ENCODE measurements around the gene ZNF423. TPM values are rescaled to one million over a fixed set of nuclear protein-coding genes. Genes with fewer than 3 reads are reported as not detected.

Gene ZNF423
- total RNA-seq, 3 donors from 2014 or later (not counting 1 experiment from before 2014, with no cell fraction given) = not detected

- ATAC-seq = no peak
- H3K4me3 Mint-ChIP-seq = no peak overlapping the region
- no peak overlapping the region for H3K27ac Mint-ChIP-seq
Measured at GRCh38 chr16:49717689-49718088, 138.2 kb downstream of the ZNF423 start.

GRCh38 chr16:49716339-49716934 lies 139.5 kb downstream of the ZNF423 start:
- Mint-ChIP-seq H3K4me3 (no peak overlapping the region), H3K9me3 (no peaks in the 10 kb centered on the region), H3K4me1 (no peaks in the 10 kb centered on the region), H3K36me3 (no peaks in the 10 kb centered on the region), H3K27me3 (ENCODE audit: low read depth in 2 of 2) (peaks cover 0 to 2% of the 10 kb centered on the region in 2 donors), H3K27ac (no peak overlapping the region)
- ATAC-seq (no peak), DNase-seq (no peak)
- no peak for TF ChIP-seq CTCF (IDR thresholded peaks at IDR 0.05)
- WGBS (ENCODE audit: insufficient coverage) = 95% methylated on average over 12 of the region's 12 CpGs
- Histone ChIP-seq H3K27ac (ENCODE audit: low read length) (no peak overlapping the region), H3K36me3 (ENCODE audit: control insufficient read depth, insufficient read depth, low read length) (no peaks in the 10 kb centered on the region), H3K4me3 (ENCODE audit: low read length) (no peak overlapping the region), H3K27me3 (ENCODE audit: control insufficient read depth, insufficient read depth, low read length) (no peaks in the 10 kb centered on the region), H3K4me1 (ENCODE audit: control insufficient read depth, insufficient read depth, low read length) (no peaks in the 10 kb centered on the region), H3K9me3 (ENCODE audit: control insufficient read depth, insufficient read depth, low read length) (no peaks in the 10 kb centered on the region)
- intact Hi-C loops (cut with micrococcal nuclease) = no loop called here

More at GRCh38 chr16:49717689-49718088, 138.2 kb downstream of the ZNF423 start:
- Mint-ChIP-seq H3K27me3 (ENCODE audit: low read depth in 2 of 2) (peaks cover 0 to 2% of the 10 kb centered on the region in 2 donors), H3K36me3 (no peaks in the 10 kb centered on the region), H3K4me1 (no peaks in the 10 kb centered on the region), H3K9me3 (no peaks in the 10 kb centered on the region)
- Histone ChIP-seq H3K9me3 (ENCODE audit: control insufficient read depth, insufficient read depth, low read length) (no peaks in the 10 kb centered on the region), H3K36me3 (ENCODE audit: control insufficient read depth, insufficient read depth, low read length) (no peaks in the 10 kb centered on the region), H3K27me3 (ENCODE audit: control insufficient read depth, insufficient read depth, low read length) (no peaks in the 10 kb centered on the region), H3K27ac (ENCODE audit: low read length) (no peak overlapping the region), H3K4me3 (ENCODE audit: low read length) (no peak overlapping the region), H3K4me1 (ENCODE audit: control insufficient read depth, insufficient read depth, low read length) (no peaks in the 10 kb centered on the region)
- 91% methylated on average over 4 of the region's 4 CpGs for WGBS (ENCODE audit: insufficient coverage)
- DNase-seq = no peak
- TF ChIP-seq CTCF (IDR thresholded peaks at IDR 0.05) = no peak
- intact Hi-C loops (cut with micrococcal nuclease) = no loop called here

DNA sequence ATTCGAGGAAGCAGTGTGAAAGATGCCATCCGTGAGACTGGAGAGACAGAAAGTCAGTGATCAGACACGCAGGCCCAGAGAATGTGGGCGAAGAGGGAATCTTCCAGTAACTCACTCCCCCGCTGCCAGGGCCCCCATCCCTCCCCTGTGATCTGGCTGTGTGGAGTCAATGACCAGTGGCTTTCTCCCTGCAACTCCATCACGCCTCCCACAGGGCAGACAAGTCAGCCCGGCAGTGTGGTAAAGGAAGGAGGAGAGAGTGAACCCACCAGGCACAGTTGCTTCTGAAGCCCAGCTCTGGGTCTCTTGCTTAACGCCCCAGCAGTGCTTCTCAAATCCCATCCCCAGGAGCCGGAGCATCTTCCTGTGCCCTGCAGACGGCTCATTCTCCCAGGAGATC lies 142.1 kb downstream of the ZNF423 start:
- H3K9me3 Mint-ChIP-seq = no peaks in the 10 kb centered on the region
- no peaks in the 10 kb centered on the region for H3K36me3 Mint-ChIP-seq
- Histone ChIP-seq H3K9me3 (ENCODE audit: control insufficient read depth, insufficient read depth, low read length) (no peaks in the 10 kb centered on the region), H3K27me3 (ENCODE audit: control insufficient read depth, insufficient read depth, low read length) (no peaks in the 10 kb centered on the region), H3K4me1 (ENCODE audit: control insufficient read depth, insufficient read depth, low read length) (no peaks in the 10 kb centered on the region), H3K27ac (ENCODE audit: low read length) (no peak overlapping the region), H3K4me3 (ENCODE audit: low read length) (no peak overlapping the region), H3K36me3 (ENCODE audit: control insufficient read depth, insufficient read depth, low read length) (no peaks in the 10 kb centered on the region)
- intact Hi-C loops (cut with micrococcal nuclease) = no loop called here
- H3K27ac Mint-ChIP-seq = no peak overlapping the region
- no peak for TF ChIP-seq CTCF (IDR thresholded peaks at IDR 0.05)
- 87% methylated on average over 10 of the region's 10 CpGs for WGBS (ENCODE audit: insufficient coverage)
- DNase-seq (no peak), ATAC-seq (no peak)
- no peak overlapping the region for H3K4me3 Mint-ChIP-seq
- H3K4me1 Mint-ChIP-seq = no peaks in the 10 kb centered on the region
- peaks cover 0 to 4% of the 10 kb centered on the region in 2 donors for H3K27me3 Mint-ChIP-seq (ENCODE audit: low read depth in 2 of 2)

- H3K27ac Mint-ChIP-seq = no peak overlapping the region
- H3K36me3 Mint-ChIP-seq = no peaks in the 10 kb centered on the region
- H3K4me1 Mint-ChIP-seq = no peaks in the 10 kb centered on the region
- DNase-seq (no peak), ATAC-seq (no peak)
- no peak for TF ChIP-seq CTCF (IDR thresholded peaks at IDR 0.05)
- intact Hi-C loops (cut with micrococcal nuclease) = no loop called here
- peaks cover 0 to 8% of the 10 kb centered on the region in 2 donors for H3K27me3 Mint-ChIP-seq (ENCODE audit: low read depth in 2 of 2)
- H3K4me3 Mint-ChIP-seq = no peak overlapping the region
- H3K4me3 ChIP-seq (ENCODE audit: low read length) = no peak overlapping the region
- 87% methylated on average over 16 of the region's 16 CpGs for WGBS (ENCODE audit: insufficient coverage)
- H3K9me3 Mint-ChIP-seq = no peaks in the 10 kb centered on the region
- no peaks in the 10 kb centered on the region for H3K27me3 ChIP-seq (ENCODE audit: control insufficient read depth, insufficient read depth, low read length)
- no peaks in the 10 kb centered on the region for H3K9me3 ChIP-seq (ENCODE audit: control insufficient read depth, insufficient read depth, low read length)
- no peaks in the 10 kb centered on the region for H3K4me1 ChIP-seq (ENCODE audit: control insufficient read depth, insufficient read depth, low read length)
- H3K36me3 ChIP-seq (ENCODE audit: control insufficient read depth, insufficient read depth, low read length) = no peaks in the 10 kb centered on the region
- no peak overlapping the region for H3K27ac ChIP-seq (ENCODE audit: low read length)
Measured at GRCh38 chr16:49712542-49712941, 143.4 kb downstream of the ZNF423 start.
